Measurements from ENCODE around the gene TMCO1. TPM values are rescaled to one million over a fixed set of nuclear protein-coding genes. Genes with fewer than 3 reads are reported as not detected.

TMCO1 gene
- polyA plus RNA-seq, 3 donors = 24.1 to 154 (median 146) TPM

DNA sequence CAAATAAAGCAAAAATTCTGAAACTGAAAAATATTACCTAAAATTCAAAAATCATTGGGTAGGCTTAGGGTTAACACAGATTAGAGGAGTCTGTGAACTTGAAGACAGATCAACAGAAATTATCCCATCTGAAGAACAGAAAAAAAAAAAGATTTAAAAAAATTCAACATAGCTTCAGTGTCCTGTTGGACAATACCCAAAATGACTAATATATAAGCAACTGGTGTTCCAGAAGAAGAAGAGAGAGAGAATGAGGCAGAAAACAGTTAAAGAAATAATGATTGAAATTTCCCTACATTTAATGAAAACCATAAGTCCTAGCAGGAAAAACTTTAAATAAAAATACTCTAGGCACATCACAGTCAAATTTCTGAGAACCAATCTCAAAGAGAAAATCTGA lies 31.5 kb downstream of the TMCO1 start:
- no peaks in the 10 kb centered on the region for H3K9me3 ChIP-seq (replicated peaks in 1 of 2; ENCODE audit: control insufficient read depth in 1 of 2, insufficient read depth in 1 of 2, low read length in 2 of 2)
- H3K9me3 Mint-ChIP-seq = no peaks in the 10 kb centered on the region
- no peak overlapping the region for H3K4me3 Mint-ChIP-seq
- H3K4me3 ChIP-seq (replicated peaks in 1 of 3; ENCODE audit: low read depth in 2 of 3, low read length in 3 of 3) = no peak overlapping the region
- H3K27me3 Mint-ChIP-seq (ENCODE audit: low read depth in 3 of 3) = no peaks in the 10 kb centered on the region
- H3K36me3 ChIP-seq (replicated peaks in 1 of 2; ENCODE audit: control insufficient read depth in 1 of 2, insufficient read depth in 2 of 2, low read length in 2 of 2) = peaks cover 64 to 95% of the 10 kb centered on the region in 2 donors
- H3K36me3 Mint-ChIP-seq = peaks cover 66 to 84% of the 10 kb centered on the region in 2 donors
- H3K9ac ChIP-seq (ENCODE audit: insufficient read depth, low read length, poor library complexity, severe bottlenecking) = no peak overlapping the region
- intact Hi-C loops (cut with micrococcal nuclease) = no loop called here
- H3K27ac ChIP-seq (ENCODE audit: low read depth in 1 of 2, low read length in 2 of 2) = no peak overlapping the region
- TF ChIP-seq, protein P1, sequence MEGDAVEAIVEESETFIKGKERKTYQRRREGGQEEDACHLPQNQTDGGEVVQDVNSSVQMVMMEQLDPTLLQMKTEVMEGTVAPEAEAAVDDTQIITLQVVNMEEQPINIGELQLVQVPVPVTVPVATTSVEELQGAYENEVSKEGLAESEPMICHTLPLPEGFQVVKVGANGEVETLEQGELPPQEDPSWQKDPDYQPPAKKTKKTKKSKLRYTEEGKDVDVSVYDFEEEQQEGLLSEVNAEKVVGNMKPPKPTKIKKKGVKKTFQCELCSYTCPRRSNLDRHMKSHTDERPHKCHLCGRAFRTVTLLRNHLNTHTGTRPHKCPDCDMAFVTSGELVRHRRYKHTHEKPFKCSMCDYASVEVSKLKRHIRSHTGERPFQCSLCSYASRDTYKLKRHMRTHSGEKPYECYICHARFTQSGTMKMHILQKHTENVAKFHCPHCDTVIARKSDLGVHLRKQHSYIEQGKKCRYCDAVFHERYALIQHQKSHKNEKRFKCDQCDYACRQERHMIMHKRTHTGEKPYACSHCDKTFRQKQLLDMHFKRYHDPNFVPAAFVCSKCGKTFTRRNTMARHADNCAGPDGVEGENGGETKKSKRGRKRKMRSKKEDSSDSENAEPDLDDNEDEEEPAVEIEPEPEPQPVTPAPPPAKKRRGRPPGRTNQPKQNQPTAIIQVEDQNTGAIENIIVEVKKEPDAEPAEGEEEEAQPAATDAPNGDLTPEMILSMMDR (IDR thresholded peaks at IDR 0.05) = no peak
- H3K27ac Mint-ChIP-seq = no peak overlapping the region
- no peak for DNase-seq
- H3K27me3 ChIP-seq (ENCODE audit: control insufficient read depth in 2 of 2, insufficient read depth in 2 of 2, low read length in 2 of 2) = no peaks in the 10 kb centered on the region
- no peak overlapping the region for H3K4me2 ChIP-seq (replicated peaks; ENCODE audit: extremely low read depth, low read length, poor library complexity, severe bottlenecking)
- no peaks in the 10 kb centered on the region for H3K79me2 ChIP-seq (ENCODE audit: insufficient read depth, low read length)
- H3K4me1 Mint-ChIP-seq = no peaks in the 10 kb centered on the region
- no peak overlapping the region for H2AFZ ChIP-seq (ENCODE audit: insufficient read depth, low read depth, low read length, poor library complexity, severe bottlenecking)
- no peaks in the 10 kb centered on the region for H3K4me1 ChIP-seq (ENCODE audit: control insufficient read depth in 1 of 2, insufficient read depth in 2 of 2, low read length in 2 of 2)
- H4K20me1 ChIP-seq (ENCODE audit: insufficient read depth, low read length) = no peaks in the 10 kb centered on the region

DNA sequence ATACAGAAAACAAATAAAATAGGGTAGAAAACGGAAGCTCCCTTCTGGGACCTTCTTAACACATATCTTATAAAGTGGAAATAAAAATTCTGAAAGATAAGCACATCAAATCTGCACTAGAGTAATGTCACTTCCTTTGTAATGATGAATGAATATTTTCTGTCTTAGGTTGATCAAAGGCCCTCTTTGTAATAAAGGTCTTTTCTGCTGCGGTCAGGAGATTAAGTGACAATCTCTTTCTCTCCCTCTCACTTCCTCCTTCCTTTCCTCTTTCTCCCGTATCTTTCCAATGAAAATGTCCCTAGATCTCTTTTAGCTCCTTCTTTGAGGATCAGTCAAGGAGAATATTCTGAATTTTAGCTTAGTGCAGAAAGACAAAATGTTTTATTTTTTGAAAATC lies 33.8 kb downstream of the TMCO1 start:
- Mint-ChIP-seq H3K9me3 (no peaks in the 10 kb centered on the region), H3K4me1 (no peaks in the 10 kb centered on the region), H3K27me3 (ENCODE audit: low read depth in 3 of 3) (no peaks in the 10 kb centered on the region), H3K36me3 (peaks cover 54 to 73% of the 10 kb centered on the region in 2 donors), H3K27ac (peak overlapping the region in 2 of 7 donors; percentile 22 to 25), H3K4me3 (no peak overlapping the region)
- TF ChIP-seq, protein P1 (IDR thresholded peaks at IDR 0.05) = no peak
- no peak overlapping the region for H3K9ac ChIP-seq (ENCODE audit: insufficient read depth, low read length, poor library complexity, severe bottlenecking)
- WGBS (ENCODE audit: insufficient coverage) = no CpG with 5 or more reads among the region's 3 CpGs
- H3K4me2 ChIP-seq (replicated peaks; ENCODE audit: extremely low read depth, low read length, poor library complexity, severe bottlenecking) = no peak overlapping the region
- H3K9me3 ChIP-seq (replicated peaks in 1 of 2; ENCODE audit: control insufficient read depth in 1 of 2, insufficient read depth in 1 of 2, low read length in 2 of 2) = no peaks in the 10 kb centered on the region
- no peaks in the 10 kb centered on the region for H3K79me2 ChIP-seq (ENCODE audit: insufficient read depth, low read length)
- intact Hi-C loops (cut with micrococcal nuclease) = no loop called here
- no peak overlapping the region for H3K4me3 ChIP-seq (replicated peaks in 1 of 3; ENCODE audit: low read depth in 2 of 3, low read length in 3 of 3)
- no peaks in the 10 kb centered on the region for H3K27me3 ChIP-seq (ENCODE audit: control insufficient read depth in 2 of 2, insufficient read depth in 2 of 2, low read length in 2 of 2)
- no peaks in the 10 kb centered on the region for H3K4me1 ChIP-seq (ENCODE audit: control insufficient read depth in 1 of 2, insufficient read depth in 2 of 2, low read length in 2 of 2)
- no peak for DNase-seq
- H4K20me1 ChIP-seq (ENCODE audit: insufficient read depth, low read length) = no peaks in the 10 kb centered on the region
- H3K27ac ChIP-seq (ENCODE audit: low read depth in 1 of 2, low read length in 2 of 2) = no peak overlapping the region
- no peak overlapping the region for H2AFZ ChIP-seq (ENCODE audit: insufficient read depth, low read depth, low read length, poor library complexity, severe bottlenecking)
- peaks cover 51 to 91% of the 10 kb centered on the region in 2 donors for H3K36me3 ChIP-seq (replicated peaks in 1 of 2; ENCODE audit: control insufficient read depth in 1 of 2, insufficient read depth in 2 of 2, low read length in 2 of 2)
